ENCODE data around the gene ATP2A3. TPM values are rescaled to one million over a fixed set of nuclear protein-coding genes. Genes with fewer than 3 reads are reported as not detected.

ATP2A3 gene
- total and polyA plus RNA-seq, 12 donors: 1.3 to 29.1 (median 15.9) TPM

DNA sequence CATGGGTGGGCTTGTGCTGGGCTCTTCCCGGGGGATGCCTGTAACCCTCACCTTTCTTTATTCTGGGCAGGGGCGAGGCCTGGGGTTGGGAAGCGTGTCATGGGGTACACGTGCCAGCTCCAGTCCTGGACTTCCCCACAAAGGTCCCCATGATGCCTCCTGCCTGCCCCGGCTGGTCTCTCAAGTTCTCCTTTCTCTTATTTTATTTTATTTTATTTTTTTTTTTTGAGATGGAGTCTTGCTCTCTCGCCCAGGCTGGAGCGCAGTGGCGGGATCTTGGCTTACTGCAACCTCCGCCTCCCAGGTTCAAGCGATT lies 8.6 kb downstream of the ATP2A3 start:
- no peak overlapping the region for H3K4me3 ChIP-seq
- 79 to 86% (median 84%) methylated on average over 10 of the region's 10 CpGs for WGBS, 4 donors
- H3K4me1 ChIP-seq (replicated peaks in 1 of 2): peaks cover 0 to 12% of the 10 kb centered on the region in 2 donors
- H3K27ac ChIP-seq: peak overlapping the region in 2 of 5 donors; percentile 47 to 55
- H3K36me3 ChIP-seq (replicated peaks in 1 of 2): no peaks in the 10 kb centered on the region
- H3K27me3 ChIP-seq: no peaks in the 10 kb centered on the region
- no peaks in the 10 kb centered on the region for H3K9me3 ChIP-seq (replicated peaks in 1 of 3)
- TF ChIP-seq POLR2A (IDR thresholded peaks at IDR 0.05): no peak
- TF ChIP-seq, protein P1, sequence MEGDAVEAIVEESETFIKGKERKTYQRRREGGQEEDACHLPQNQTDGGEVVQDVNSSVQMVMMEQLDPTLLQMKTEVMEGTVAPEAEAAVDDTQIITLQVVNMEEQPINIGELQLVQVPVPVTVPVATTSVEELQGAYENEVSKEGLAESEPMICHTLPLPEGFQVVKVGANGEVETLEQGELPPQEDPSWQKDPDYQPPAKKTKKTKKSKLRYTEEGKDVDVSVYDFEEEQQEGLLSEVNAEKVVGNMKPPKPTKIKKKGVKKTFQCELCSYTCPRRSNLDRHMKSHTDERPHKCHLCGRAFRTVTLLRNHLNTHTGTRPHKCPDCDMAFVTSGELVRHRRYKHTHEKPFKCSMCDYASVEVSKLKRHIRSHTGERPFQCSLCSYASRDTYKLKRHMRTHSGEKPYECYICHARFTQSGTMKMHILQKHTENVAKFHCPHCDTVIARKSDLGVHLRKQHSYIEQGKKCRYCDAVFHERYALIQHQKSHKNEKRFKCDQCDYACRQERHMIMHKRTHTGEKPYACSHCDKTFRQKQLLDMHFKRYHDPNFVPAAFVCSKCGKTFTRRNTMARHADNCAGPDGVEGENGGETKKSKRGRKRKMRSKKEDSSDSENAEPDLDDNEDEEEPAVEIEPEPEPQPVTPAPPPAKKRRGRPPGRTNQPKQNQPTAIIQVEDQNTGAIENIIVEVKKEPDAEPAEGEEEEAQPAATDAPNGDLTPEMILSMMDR (IDR thresholded peaks at IDR 0.05): no peak
- intact Hi-C loops (cut with DNase I): no loop called here
- no peak for DNase-seq

DNA sequence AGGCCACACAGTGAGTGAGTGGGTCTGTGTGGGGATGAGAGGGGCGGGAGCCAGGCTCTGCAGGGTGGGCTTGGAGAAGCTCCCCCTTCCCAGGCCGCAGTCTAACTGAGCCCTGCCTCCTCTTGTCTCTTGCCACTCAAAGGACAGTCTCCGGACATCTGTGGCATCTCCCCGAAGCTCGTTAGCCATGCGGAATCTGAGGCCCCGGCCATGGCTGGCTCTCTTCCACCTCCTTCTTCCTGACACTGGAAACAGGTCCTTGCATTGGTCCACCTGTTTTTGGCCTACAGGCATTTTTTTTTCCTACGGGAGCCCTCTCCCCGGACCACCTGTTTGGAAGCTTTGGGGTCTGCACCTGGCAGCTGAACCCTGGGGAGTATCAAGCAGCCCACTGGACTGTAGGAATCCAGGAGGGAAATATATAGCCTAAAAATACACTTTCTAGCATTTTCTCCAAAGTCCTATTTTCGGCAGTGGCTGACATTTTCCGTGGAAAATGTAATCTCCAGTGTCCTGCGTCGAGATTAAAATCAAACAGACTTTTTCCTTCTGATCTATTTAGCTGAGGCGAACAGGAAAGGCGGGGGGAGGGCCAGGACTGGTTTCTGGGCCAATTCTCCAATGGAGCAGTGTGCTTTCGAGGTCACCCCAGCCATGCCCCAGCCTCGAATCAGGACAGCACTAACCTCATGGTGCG lies 9.1 kb downstream of the ATP2A3 start:
- H3K36me3 ChIP-seq (replicated peaks in 1 of 2): no peaks in the 10 kb centered on the region
- H3K27me3 ChIP-seq: no peaks in the 10 kb centered on the region
- 50 to 65% (median 60%) methylated on average over 15 to 18 of the region's 18 CpGs for WGBS, 4 donors
- H3K4me1 ChIP-seq (replicated peaks in 1 of 2): peaks cover 0 to 7% of the 10 kb centered on the region in 2 donors
- H3K4me3 ChIP-seq: no peak overlapping the region
- TF ChIP-seq POLR2A (IDR thresholded peaks at IDR 0.05): no peak
- TF ChIP-seq, protein P1 (IDR thresholded peaks at IDR 0.05): no peak
- H3K27ac ChIP-seq: peak overlapping the region in 2 of 5 donors; percentile 47 to 55
- H3K9me3 ChIP-seq (replicated peaks in 1 of 3): no peaks in the 10 kb centered on the region
- intact Hi-C loops (cut with DNase I): no loop called here
- peak in 1 of 7 donors; percentile 51 for DNase-seq

DNA sequence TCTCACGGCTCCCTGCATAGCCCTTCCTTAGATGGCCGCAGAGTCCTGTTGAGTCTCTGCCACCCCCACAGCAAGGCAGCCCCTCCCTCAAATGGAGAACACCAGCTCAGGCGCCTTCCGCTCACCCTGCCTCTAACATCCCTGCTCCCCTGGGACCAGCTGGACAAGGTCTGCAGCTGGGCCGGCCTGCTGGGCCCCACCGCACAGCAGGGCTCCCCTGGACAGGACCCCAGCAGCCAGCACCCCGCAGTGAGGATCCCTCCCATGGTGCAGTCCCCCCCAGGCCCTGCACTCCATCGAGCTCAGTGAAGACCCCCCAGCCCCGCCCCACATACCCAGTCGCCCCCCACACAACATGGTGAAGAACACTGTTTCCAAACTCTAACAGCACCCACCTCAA lies 10.2 kb downstream of the ATP2A3 start:
- TF ChIP-seq, protein P1 (IDR thresholded peaks at IDR 0.05): no peak
- TF ChIP-seq POLR2A (IDR thresholded peaks at IDR 0.05): no peak
- intact Hi-C loops (cut with DNase I): no loop called here
- no peak overlapping the region for H3K4me3 ChIP-seq
- no peaks in the 10 kb centered on the region for H3K27me3 ChIP-seq
- WGBS, 4 donors: 83 to 95% (median 89%) methylated on average over 5 to 10 of the region's 10 CpGs
- H3K27ac ChIP-seq: no peak overlapping the region
- no peak for DNase-seq
- H3K4me1 ChIP-seq (replicated peaks in 1 of 2): no peaks in the 10 kb centered on the region
- H3K36me3 ChIP-seq (replicated peaks in 1 of 2): no peaks in the 10 kb centered on the region
- H3K9me3 ChIP-seq (replicated peaks in 1 of 3): no peaks in the 10 kb centered on the region

DNA sequence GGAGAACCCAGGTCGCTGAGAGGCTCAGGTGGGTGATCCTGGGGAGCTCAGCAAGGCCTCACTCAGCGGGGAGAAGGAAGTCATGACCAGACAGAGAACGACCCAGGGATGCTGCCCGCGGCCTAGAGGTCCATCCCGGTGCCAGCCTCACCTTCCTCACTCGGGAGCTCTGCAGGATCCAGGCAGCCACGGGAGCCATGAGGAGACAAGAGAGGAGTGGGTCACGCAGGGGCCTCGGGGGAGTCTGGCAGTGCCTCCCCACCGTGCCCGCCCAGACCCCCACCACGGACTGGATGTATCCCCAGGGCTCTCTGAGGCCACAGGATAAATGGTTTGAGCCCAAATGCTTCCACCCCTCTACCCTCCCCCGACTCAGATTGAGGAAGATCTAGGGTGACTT lies 10.7 kb downstream of the ATP2A3 start:
- H3K4me1 ChIP-seq (replicated peaks in 1 of 2): no peaks in the 10 kb centered on the region
- WGBS, 4 donors: 86 to 91% (median 88%) methylated on average over 5 to 14 of the region's 14 CpGs
- no peaks in the 10 kb centered on the region for H3K9me3 ChIP-seq (replicated peaks in 1 of 3)
- no peak overlapping the region for H3K4me3 ChIP-seq
- no peaks in the 10 kb centered on the region for H3K27me3 ChIP-seq
- no peaks in the 10 kb centered on the region for H3K36me3 ChIP-seq (replicated peaks in 1 of 2)
- no peak for DNase-seq
- no peak overlapping the region for H3K27ac ChIP-seq
- intact Hi-C loops (cut with DNase I): no loop called here
- TF ChIP-seq POLR2A (IDR thresholded peaks at IDR 0.05): no peak
- TF ChIP-seq, protein P1 (IDR thresholded peaks at IDR 0.05): no peak

All from adrenal gland (tissue), 12 donors.